Measurements from ENCODE around the gene GPR183.
"Not testable (repeated sequence)": the region's sequence is repeated elsewhere in the genome, so short reads cannot be mapped to it uniquely, and the experiment has no call there.

GPR183 gene

GRCh38 chr13:99269627-99270241, 37.5 kb downstream of the GPR183 start:
- DNase-seq (ENCODE audit: low spot score) = peak; percentile 22

GRCh38 chr13:99268822-99269221, 38.4 kb downstream of the GPR183 start:
- no peak for DNase-seq (ENCODE audit: low spot score)

- no peak for DNase-seq (ENCODE audit: low spot score)
Observed at GRCh38 chr13:99267927-99268326, 39.3 kb downstream of the GPR183 start.

- no peak for DNase-seq (ENCODE audit: low spot score)
Observed at GRCh38 chr13:99266827-99267226, 40.4 kb downstream of the GPR183 start.

GRCh38 chr13:99265821-99266426, 41.3 kb downstream of the GPR183 start:
- DNase-seq (ENCODE audit: low spot score) = peak; percentile 32

- DNase-seq (ENCODE audit: low spot score) = no peak
Observed at GRCh38 chr13:99265162-99265800, 41.9 kb downstream of the GPR183 start.

- DNase-seq (ENCODE audit: low spot score) = no peak
Observed at GRCh38 chr13:99264051-99264450, 43.1 kb downstream of the GPR183 start.

GRCh38 chr13:99263126-99263785, 43.9 kb downstream of the GPR183 start:
- no peak for DNase-seq (ENCODE audit: low spot score)

- DNase-seq (ENCODE audit: low spot score) = no peak
Observed at GRCh38 chr13:99261059-99261458, 46.1 kb downstream of the GPR183 start.

- DNase-seq (ENCODE audit: low spot score) = no peak
Observed at GRCh38 chr13:99260216-99260615, 47.0 kb downstream of the GPR183 start.

- no peak for DNase-seq (ENCODE audit: low spot score)
Observed at GRCh38 chr13:99258946-99259345, 48.3 kb downstream of the GPR183 start.

- DNase-seq (ENCODE audit: low spot score) = no peak
Observed at GRCh38 chr13:99258210-99258860, 48.9 kb downstream of the GPR183 start, which contains the start of gene GPR18. Gene GPR18 (minus strand): TSS chr13:99258379. CDS start chr13:99255872, 2,507 bp downstream.

- no peak for DNase-seq (ENCODE audit: low spot score)
Observed at GRCh38 chr13:99257291-99257690, 49.9 kb downstream of the GPR183 start.

GRCh38 chr13:99256709-99257108, 50.5 kb downstream of the GPR183 start:
- peak; percentile 11 for DNase-seq (ENCODE audit: low spot score)

- no peak for DNase-seq (ENCODE audit: low spot score)
Observed at GRCh38 chr13:99256283-99256682, 50.9 kb downstream of the GPR183 start.

GRCh38 chr13:99255271-99255670, 51.9 kb downstream of the GPR183 start:
- DNase-seq (ENCODE audit: low spot score) = no peak

- DNase-seq (ENCODE audit: low spot score) = no peak
Observed at GRCh38 chr13:99254830-99255229, 52.4 kb downstream of the GPR183 start.

GRCh38 chr13:99251921-99252320, 55.3 kb downstream of the GPR183 start:
- DNase-seq (ENCODE audit: low spot score) = no peak

- DNase-seq (ENCODE audit: low spot score) = no peak
Observed at GRCh38 chr13:99250982-99251825, 56.0 kb downstream of the GPR183 start.

GRCh38 chr13:99249606-99250005, 57.6 kb downstream of the GPR183 start:
- not testable (repeated sequence) for DNase-seq (ENCODE audit: low spot score)

GRCh38 chr13:99249178-99249577, 58.0 kb downstream of the GPR183 start:
- not testable (repeated sequence) for DNase-seq (ENCODE audit: low spot score)
